HepG2 (cell line): ENCODE data around the gene LIMS2. TPM values are rescaled to one million over a fixed set of nuclear protein-coding genes. Genes with fewer than 3 reads are reported as not detected.

ENCODE experiments used
- ATAC-seq: fragments of 200-7000 bp; cut with Tn5 transposase; 3 replicates; pipeline ENCODE4 v1.9.1; 2020; ENCODE audit warnings: mild to moderate bottlenecking, moderate library complexity
- BruUV-seq: library from RNA; stranded (reverse); fragments of 400-500 nt; replicated peaks from 2 replicates; lab custom pipeline; 2021; lab: Mats Ljungman, UMichigan
- CTCF ChIA-PET: fragments of 300-600 bp; formaldehyde crosslinking; extraction: SDS; loops from one replicate; lab custom pipeline; 2021; ENCODE audit warnings: low total read pairs, inconsistent platforms, low intra/inter-chr PET ratio; lab: Yijun Ruan, JAX
- POLR2A ChIA-PET: fragments of 350-600 bp; sonication (Branson Sonifier 250); formaldehyde crosslinking; loops from one replicate; lab custom pipeline; 2020; ENCODE audit warnings: antibody characterized with exemption, inconsistent platforms; lab: Yijun Ruan, JAX
- DNase-seq: peaks from one replicate; pipeline ENCODE4 v3.0.0-alpha.2; 2015; ENCODE audit warnings: low spot score
- FAIRE-seq: peaks from 3 replicates; lab custom pipeline; 2011; peaks lifted over from hg19 to GRCh38; lab: Jason Lieb, UNC
- H2AFZ ChIP-seq: one replicate; pipeline ENCODE4 v1.6.1; 2011; ENCODE audit warnings: low read length, inconsistent platforms
- H3K27ac ChIP-seq: fragments of 300-600 bp; 3 replicates; pipeline ENCODE4 v1.8.0; 2011; ENCODE audit warnings: mixed run types, mild to moderate bottlenecking, mixed read lengths, low read length, inconsistent platforms; ENCODE audit not compliant: insufficient read depth; ENCODE audit errors: extremely low read length
- H3K27me3 ChIP-seq, 2 experiments: fragments of 200-600 bp in 1 of 2; 2 replicates in 1 of 2; 3 replicates in 1 of 2; pipeline versions ENCODE4 v1.6.0 to v1.8.0; 2011; ENCODE audit warnings: low read length in 2 of 2, mild to moderate bottlenecking in 2 of 2, moderate library complexity in 2 of 2, inconsistent platforms in 1 of 2; ENCODE audit not compliant: insufficient read depth in 2 of 2, control insufficient read depth in 1 of 2
- H3K36me3 ChIP-seq, 2 experiments: fragments of 200-600 bp in 1 of 2; replicated peaks in 1 of 2; 2 replicates in 1 of 2; 3 replicates in 1 of 2; pipeline versions ENCODE4 v1.5.1 to v1.8.0; 2011; ENCODE audit warnings: low read length in 2 of 2, inconsistent platforms in 1 of 2; ENCODE audit not compliant: insufficient read depth in 2 of 2, control insufficient read depth in 1 of 2
- H3K4me1 ChIP-seq: 2 replicates; pipeline ENCODE4 v1.5.1; 2012; ENCODE audit warnings: low read length, inconsistent platforms; ENCODE audit not compliant: insufficient read depth
- H3K4me2 ChIP-seq: 2 replicates; pipeline ENCODE4 v1.6.0; 2011; ENCODE audit warnings: low read depth, low read length, inconsistent platforms
- H3K4me3 ChIP-seq, 3 experiments: fragments of 200-600 bp in 1 of 3; sonication (generic), shearing (Covaris generic) in 1 of 3; replicated peaks in 1 of 3; 2 replicates each; pipeline ENCODE4 v1.5.1; 2011 to 2016; ENCODE audit warnings: low read length in 3 of 3, inconsistent platforms in 2 of 3, low read depth in 2 of 3, mild to moderate bottlenecking in 2 of 3, control low read depth in 1 of 3, mixed read lengths in 1 of 3; ENCODE audit not compliant: insufficient read depth in 1 of 3
- H3K79me2 ChIP-seq: one replicate; pipeline ENCODE4 v1.6.1; 2011; ENCODE audit warnings: low read length, inconsistent platforms; ENCODE audit not compliant: insufficient read depth
- H3K9ac ChIP-seq: 2 replicates; pipeline ENCODE4 v1.6.0; 2011; ENCODE audit warnings: mild to moderate bottlenecking, low read depth, low read length, inconsistent platforms; ENCODE audit not compliant: insufficient read depth
- H3K9me3 ChIP-seq: 2 replicates; pipeline ENCODE4 v1.5.1; 2012; ENCODE audit warnings: mild to moderate bottlenecking, low read length
- H4K20me1 ChIP-seq: 2 replicates; pipeline ENCODE4 v1.6.0; 2011; ENCODE audit warnings: inconsistent platforms, mild to moderate bottlenecking, low read length, moderate library complexity; ENCODE audit not compliant: insufficient read depth
- ARID3A ChIP-seq: IDR thresholded peaks from 2 replicates; pipeline ENCODE4 v1.6.1; 2012; ENCODE audit warnings: low read depth, low read length, improper control_type of control experiment
- E2F5 ChIP-seq: sonication (generic); formaldehyde crosslinking; conservative IDR thresholded peaks from 2 replicates; pipeline ENCODE4 v1.4.0; 2020; ENCODE audit warnings: missing genetic modification reagents
- GATAD2A ChIP-seq: IDR thresholded peaks from 2 replicates; pipeline ENCODE4 v1.6.1; 2016
- HNRNPLL ChIP-seq: fragments of 200-400 bp; formaldehyde crosslinking; IDR thresholded peaks from 2 replicates; pipeline ENCODE4 v1.6.1; 2017; ENCODE audit warnings: mild to moderate bottlenecking, low read depth, low read length; ENCODE audit not compliant: poor library complexity, severe bottlenecking
- HOXA7 ChIP-seq: sonication (generic); formaldehyde crosslinking; IDR thresholded peaks from 2 replicates; pipeline ENCODE4 v1.8.1; 2022; ENCODE audit warnings: mild to moderate bottlenecking, missing genetic modification reagents, moderate library complexity
- KAT2B ChIP-seq: fragments of 150-350 bp; IDR thresholded peaks from 2 replicates; pipeline ENCODE4 v1.6.1; 2014; ENCODE audit warnings: low read depth, low read length, borderline replicate concordance
- KMT2B ChIP-seq: IDR thresholded peaks from 2 replicates; pipeline ENCODE4 v1.6.1; 2016; ENCODE audit warnings: missing genetic modification reagents, missing compliant biosample characterization
- MTA1 ChIP-seq: sonication (generic); formaldehyde crosslinking; IDR thresholded peaks from 2 replicates; pipeline ENCODE4 v1.4.0; 2020; ENCODE audit warnings: missing genetic modification reagents, mild to moderate bottlenecking, borderline replicate concordance
- POGK ChIP-seq: sonication (generic); formaldehyde crosslinking; conservative IDR thresholded peaks from 2 replicates; pipeline ENCODE4 v1.8.0; 2022; ENCODE audit warnings: mild to moderate bottlenecking, moderate library complexity, missing genetic modification reagents
- RBAK ChIP-seq: sonication (generic); formaldehyde crosslinking; IDR thresholded peaks from 2 replicates; pipeline ENCODE4 v1.5.1; 2020; ENCODE audit warnings: mild to moderate bottlenecking, missing genetic modification reagents
- RBM22 ChIP-seq: fragments of 200-400 bp; formaldehyde crosslinking; optimal IDR thresholded peaks from 2 replicates; pipeline ENCODE3; 2017; ENCODE audit warnings: mild to moderate bottlenecking, low read length, moderate library complexity
- SKIL ChIP-seq: sonication (generic); formaldehyde crosslinking; IDR thresholded peaks from 2 replicates; pipeline ENCODE4 v1.8.0; 2022; ENCODE audit warnings: missing genetic modification reagents, mild to moderate bottlenecking, moderate library complexity, borderline replicate concordance
- SP4 ChIP-seq: sonication (generic); formaldehyde crosslinking; IDR thresholded peaks from 2 replicates; pipeline ENCODE4 v1.8.1; 2023; ENCODE audit warnings: mild to moderate bottlenecking, missing genetic modification reagents
- TBX3 ChIP-seq: fragments of 450-650 bp; IDR thresholded peaks from 2 replicates; pipeline ENCODE4 v1.6.1; 2017; ENCODE audit warnings: antibody characterized with exemption, mild to moderate bottlenecking, inconsistent platforms, borderline replicate concordance
- ZFYVE20 ChIP-seq: sonication (generic); formaldehyde crosslinking; IDR thresholded peaks from 2 replicates; pipeline ENCODE4 v1.8.0; 2023; ENCODE audit warnings: low read depth, mild to moderate bottlenecking, moderate library complexity, missing genetic modification reagents, borderline replicate concordance
- ZNF225 ChIP-seq: sonication (generic); formaldehyde crosslinking; IDR thresholded peaks from 2 replicates; pipeline ENCODE4 v1.4.0; 2020; ENCODE audit warnings: mild to moderate bottlenecking, missing genetic modification reagents
- ZNF24 ChIP-seq: fragments of 450-650 bp; IDR thresholded peaks from 2 replicates; pipeline ENCODE4 v1.6.1; 2017; ENCODE audit warnings: antibody characterized with exemption, mild to moderate bottlenecking
- ZNF607 ChIP-seq: sonication (generic); formaldehyde crosslinking; IDR thresholded peaks from 2 replicates; pipeline ENCODE4 v1.5.1; 2020; ENCODE audit warnings: missing genetic modification reagents, mild to moderate bottlenecking, borderline replicate concordance
- WGBS: methylation state at CpG from one replicate; pipeline ENCODE4 v1.1.6; 2017; ENCODE audit warnings: low lambda C conversion rate; 5-methylcytosine and 5-hydroxymethylcytosine counted together
- in situ Hi-C: cut with HindIII; loops from 2 replicates; pipeline ENCODE4 v1.10.0; 2017; ENCODE audit warnings: low pct_unique_long_range_greater_than_20kb; ENCODE audit not compliant: extremely low pct_ligation_motif_present
- intact Hi-C: fragments of 100-400 bp; cut with micrococcal nuclease; formaldehyde crosslinking; loops from one replicate; pipeline ENCODE4 v1.10.0; 2022; ENCODE audit not compliant: unreplicated experiment
- polyA plus RNA-seq, 8 experiments: library from polyadenylated mRNA; depleted of rRNA in 3 of 8; stranded (reverse) in 7 of 8; unstranded in 1 of 8; fragments of >200 nt; fragmentation: Illumina TruSeq in 4 of 8; extraction: Trizol in 4 of 8; gene quantifications; 2 replicates each; pipeline versions ENCODE4 v1.2.1 to v1.2.3, GENCODE V29; 2011 to 2016; ENCODE audit warnings: low read depth in 4 of 8, missing spikeins in 1 of 8, mixed read lengths in 1 of 8; ENCODE audit not compliant: insufficient read depth in 1 of 8
- total RNA-seq, 5 experiments: library from RNA; depleted of rRNA; stranded (reverse); fragments of >200 nt; fragmentation: Illumina TruSeq; extraction: Trizol; gene quantifications; 2 replicates each; pipeline ENCODE4 v1.2.3, GENCODE V29; 2016; ENCODE audit warnings: low read depth in 1 of 5

The LIMS2 gene
- total and polyA plus RNA-seq, 2 of the 13 experiments (the other 11 are each of a cell fraction or from before 2014, with no cell fraction given) = 1.0 to 1.9 TPM

GRCh38 chr2:127694986-127695385 lies 19.7 kb upstream of the LIMS2 start:
- Histone ChIP-seq H3K27ac (no peak overlapping the region), H2AFZ (no peak overlapping the region), H3K79me2 (no peaks in the 10 kb centered on the region), H3K4me3 (no peak overlapping the region), H3K36me3 (no peaks in the 10 kb centered on the region), H3K4me1 (peaks cover under 1% of the 10 kb centered on the region; the same call in 1 of the 2 replicates), H4K20me1 (no peaks in the 10 kb centered on the region), H3K9ac (no peak overlapping the region), H3K27me3 (no peaks in the 10 kb centered on the region), H3K9me3 (peaks cover 20% of the 10 kb centered on the region), H3K4me2 (no peak overlapping the region)
- FAIRE-seq (no peak), DNase-seq (no peak), ATAC-seq (no peak)
- TF ChIP-seq MTA1 (CRISPR knock-in tag) (no peak), ZFYVE20 (CRISPR knock-in tag) (no peak), HNRNPLL (no peak), E2F5 (CRISPR knock-in tag) (no peak), HOXA7 (CRISPR knock-in tag) (no peak), ZNF225 (CRISPR knock-in tag) (no peak), SKIL (CRISPR knock-in tag) (no peak), KMT2B (no peak), GATAD2A (CRISPR knock-in tag) (no peak), RBM22 (no peak), POGK (CRISPR knock-in tag) (no peak), ZNF607 (CRISPR knock-in tag) (no peak), ZNF24 (no peak), RBAK (CRISPR knock-in tag) (no peak), KAT2B (no peak), SP4 (CRISPR knock-in tag) (no peak), ARID3A (no peak), TBX3 (no peak)
- BruUV-seq = no TSS peak
- intact Hi-C loops (no loop called here), in situ Hi-C loops (no loop called here)
- CTCF ChIA-PET = no interaction called here
- POLR2A ChIA-PET = no interaction called here
- WGBS = 85% methylated on average over 9 of the region's 9 CpGs
